IPS-15b (cell line): Measurements from ENCODE around the gene HDAC11.
"Not testable (repeated sequence)": the region's sequence is repeated elsewhere in the genome, so short reads cannot be mapped to it uniquely, and the experiment has no call there.

ENCODE experiments used
- H3K27me3 ChIP-seq: one replicate; pipeline ENCODE4 v1.6.1; 2013; ENCODE audit warnings: low read length; ENCODE audit not compliant: control insufficient read depth, insufficient read depth
- H3K36me3 ChIP-seq: one replicate; pipeline ENCODE4 v1.6.1; 2013; ENCODE audit warnings: low read length; ENCODE audit not compliant: control insufficient read depth, insufficient read depth
- H3K4me1 ChIP-seq: one replicate; pipeline ENCODE4 v1.6.1; 2013; ENCODE audit warnings: mild to moderate bottlenecking, low read length; ENCODE audit not compliant: control insufficient read depth, insufficient read depth
- H3K4me3 ChIP-seq: one replicate; pipeline ENCODE4 v1.5.1; 2013; ENCODE audit warnings: low read depth, low read length
- H3K9ac ChIP-seq: one replicate; pipeline ENCODE4 v1.6.1; 2013; ENCODE audit warnings: low read depth, mild to moderate bottlenecking, low read length
- H3K9me3 ChIP-seq: one replicate; pipeline ENCODE4 v1.6.1; 2013; ENCODE audit warnings: mild to moderate bottlenecking, low read length; ENCODE audit not compliant: control insufficient read depth, insufficient read depth

The HDAC11 gene

DNA sequence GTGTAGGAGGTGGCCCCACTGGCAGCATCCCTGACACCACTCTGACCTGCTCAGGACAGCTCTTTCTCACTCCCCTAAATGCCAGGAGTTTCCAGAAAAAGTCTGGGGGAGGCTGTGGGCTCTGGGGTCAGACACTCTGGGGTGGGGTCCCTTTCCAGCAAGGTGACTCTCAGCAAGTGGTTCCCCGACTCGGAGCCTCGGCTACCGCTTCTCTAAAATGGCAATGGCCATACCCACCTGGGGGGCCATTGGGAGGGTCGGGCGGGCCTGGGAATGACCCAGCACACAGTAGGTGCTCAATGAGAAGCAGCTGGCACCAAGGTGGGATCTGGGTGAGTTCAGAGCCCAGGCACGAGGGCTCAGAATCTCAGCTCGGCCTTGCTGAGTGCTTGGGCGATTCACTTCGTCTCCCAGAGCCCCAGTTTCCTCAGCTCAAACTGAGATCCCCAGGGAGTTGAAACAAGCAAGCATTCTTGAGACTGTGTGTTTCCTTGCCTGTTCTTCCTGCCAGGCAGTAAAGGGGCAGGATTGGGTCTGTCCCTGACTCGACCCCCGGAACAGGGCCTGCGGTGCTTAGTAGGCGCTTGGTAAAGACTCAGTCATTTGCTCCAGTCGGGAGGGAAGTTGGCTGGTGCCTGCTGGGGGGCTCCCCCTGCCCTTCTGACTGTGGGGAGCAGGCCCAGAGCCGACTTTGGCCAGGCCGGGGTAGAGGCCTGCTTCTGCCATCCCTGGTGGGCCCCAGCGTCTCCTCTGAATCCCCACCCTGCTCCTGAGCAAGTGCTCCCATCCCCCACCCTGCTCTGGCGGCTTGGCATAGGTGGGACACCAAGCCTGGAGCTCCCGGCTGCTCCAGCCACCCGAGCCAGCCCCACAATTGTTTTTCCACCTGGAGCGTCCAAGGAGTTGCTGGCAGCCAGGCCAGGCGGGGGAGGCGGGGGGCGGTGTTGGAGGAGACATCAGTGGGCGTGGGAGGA is 36.0 kb downstream of the HDAC11 start:
- no peak overlapping the region for H3K9ac ChIP-seq
- no peaks in the 10 kb centered on the region for H3K4me1 ChIP-seq
- no peaks in the 10 kb centered on the region for H3K27me3 ChIP-seq
- no peaks in the 10 kb centered on the region for H3K9me3 ChIP-seq
- no peaks in the 10 kb centered on the region for H3K36me3 ChIP-seq
- no peak overlapping the region for H3K4me3 ChIP-seq

DNA sequence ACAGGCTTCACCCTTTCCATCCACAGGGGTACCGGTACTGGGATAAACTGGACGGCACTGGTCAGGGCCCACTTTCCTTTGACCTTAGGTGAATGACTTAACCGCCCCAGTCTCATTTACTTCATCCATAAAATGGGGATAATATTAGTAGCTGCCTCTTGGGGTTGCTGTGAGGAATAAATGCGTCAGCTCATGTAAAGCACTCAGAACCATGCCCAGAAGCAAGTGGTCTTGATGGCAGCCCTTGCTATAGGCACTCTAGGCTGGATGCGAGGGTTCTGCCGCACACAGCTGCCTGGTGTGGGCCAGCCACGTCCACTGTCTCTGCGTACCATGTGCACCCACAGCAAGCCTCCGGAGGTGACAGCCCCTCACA is 36.6 kb downstream of the HDAC11 start:
- H3K4me3 ChIP-seq: no peak overlapping the region
- H3K9ac ChIP-seq: no peak overlapping the region
- H3K27me3 ChIP-seq: no peaks in the 10 kb centered on the region
- H3K4me1 ChIP-seq: no peaks in the 10 kb centered on the region
- H3K36me3 ChIP-seq: no peaks in the 10 kb centered on the region
- H3K9me3 ChIP-seq: no peaks in the 10 kb centered on the region

DNA sequence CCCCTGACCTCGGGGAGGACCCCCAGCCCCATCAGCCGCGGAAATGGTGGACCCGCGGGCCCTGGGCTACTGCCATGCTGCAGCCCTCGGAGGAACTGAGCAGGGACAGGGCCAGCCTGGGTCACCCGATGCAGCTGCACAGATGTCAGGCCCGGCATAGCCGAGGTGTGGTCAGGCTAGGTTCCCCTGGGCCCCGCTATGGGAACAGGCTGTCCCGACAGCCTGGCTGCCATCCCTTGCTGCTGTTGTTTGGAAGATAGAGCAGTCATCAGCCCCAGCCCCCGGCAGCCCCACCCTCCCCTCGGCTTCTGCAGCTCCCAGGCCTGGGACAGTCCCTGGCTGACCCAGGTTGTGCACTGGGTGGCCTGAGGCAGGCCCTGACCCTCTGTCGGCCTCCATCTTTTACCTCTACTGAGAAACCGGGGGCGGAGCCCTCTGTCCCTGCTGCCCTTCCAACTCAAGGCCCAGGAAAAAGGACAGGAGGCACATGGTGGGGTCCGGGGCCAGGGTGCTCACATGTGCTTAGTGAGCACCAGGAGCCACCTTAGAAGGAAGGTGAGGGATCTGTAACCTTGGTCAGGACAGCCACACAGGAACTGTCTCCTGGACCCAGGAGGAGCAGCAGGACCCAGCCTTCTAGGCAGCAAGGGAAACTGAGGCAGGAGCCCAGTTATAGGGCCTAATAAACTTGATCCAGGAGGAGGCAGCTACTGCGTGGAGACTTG is 37.3 kb downstream of the HDAC11 start:
- Histone ChIP-seq H3K4me1 (no peaks in the 10 kb centered on the region), H3K36me3 (no peaks in the 10 kb centered on the region), H3K4me3 (no peak overlapping the region), H3K9me3 (no peaks in the 10 kb centered on the region), H3K9ac (no peak overlapping the region), H3K27me3 (no peaks in the 10 kb centered on the region)

DNA sequence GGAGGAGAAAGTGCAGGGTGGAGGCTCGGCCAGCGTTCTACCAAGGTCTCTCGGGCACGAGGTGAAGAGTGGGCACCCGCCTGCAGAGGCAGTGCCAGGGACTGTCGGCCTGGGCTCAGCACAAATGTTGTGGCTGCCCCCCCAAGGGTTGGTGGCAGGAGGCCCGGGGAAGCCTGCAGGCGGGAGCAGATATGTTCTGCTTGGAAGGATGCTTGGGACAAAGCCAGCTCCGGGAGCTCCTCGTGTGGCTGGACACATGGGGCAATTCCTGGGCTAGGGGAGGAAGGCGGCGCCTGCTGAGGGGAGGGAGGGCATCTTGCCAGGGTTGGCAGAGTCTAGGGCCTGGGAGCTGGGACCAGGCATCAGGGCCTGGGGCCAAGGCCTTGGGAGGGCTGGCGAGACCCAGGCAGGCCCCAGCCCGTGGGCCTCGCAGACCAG is 38.4 kb downstream of the HDAC11 start:
- H3K4me1 ChIP-seq: no peaks in the 10 kb centered on the region
- H3K27me3 ChIP-seq: no peaks in the 10 kb centered on the region

DNA sequence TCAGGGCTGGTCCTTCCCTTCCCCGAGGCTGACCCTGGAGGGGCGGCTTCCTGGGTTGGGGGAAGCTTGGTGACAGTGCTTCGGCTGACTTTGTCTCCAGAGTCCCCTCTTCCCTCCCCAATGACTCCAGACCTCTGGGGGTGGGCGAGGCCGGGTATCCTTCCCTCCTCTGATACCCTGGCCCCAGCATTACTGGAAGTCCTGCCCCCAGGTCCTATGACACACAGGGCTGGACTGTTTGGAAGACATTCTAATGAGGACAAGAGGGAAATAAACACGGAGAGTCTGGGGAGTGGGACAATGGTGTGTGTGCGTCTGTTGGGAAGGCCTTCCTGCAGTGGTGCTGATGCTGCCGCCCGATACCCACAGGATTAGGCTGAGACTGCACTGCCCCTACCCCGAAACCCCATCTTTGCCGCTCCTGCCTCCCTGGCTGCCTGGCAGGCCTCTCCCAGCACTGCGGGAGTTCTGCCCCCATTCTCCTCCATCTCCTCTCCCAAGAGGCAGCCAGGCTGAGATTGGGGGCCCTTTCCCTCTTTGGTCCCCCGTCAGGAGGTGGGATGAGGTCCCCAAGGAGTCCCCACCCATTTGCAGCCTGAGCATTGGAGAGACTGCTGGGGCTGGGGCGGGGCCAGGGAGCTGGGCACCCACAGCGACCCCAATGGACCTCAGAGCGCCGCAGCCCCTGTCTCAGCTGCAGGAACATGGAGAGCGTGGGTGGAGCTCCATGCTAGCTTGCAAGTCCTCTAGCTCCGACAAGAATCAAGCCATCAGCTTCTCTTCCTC is 39.1 kb downstream of the HDAC11 start:
- no peak overlapping the region for H3K9ac ChIP-seq

More for the DNA sequence above, 38.4 kb downstream of the HDAC11 start:
- no peaks in the 10 kb centered on the region for H3K9me3 ChIP-seq
- H3K4me3 ChIP-seq: no peak overlapping the region
- H3K9ac ChIP-seq: no peak overlapping the region
- H3K36me3 ChIP-seq: no peaks in the 10 kb centered on the region

DNA sequence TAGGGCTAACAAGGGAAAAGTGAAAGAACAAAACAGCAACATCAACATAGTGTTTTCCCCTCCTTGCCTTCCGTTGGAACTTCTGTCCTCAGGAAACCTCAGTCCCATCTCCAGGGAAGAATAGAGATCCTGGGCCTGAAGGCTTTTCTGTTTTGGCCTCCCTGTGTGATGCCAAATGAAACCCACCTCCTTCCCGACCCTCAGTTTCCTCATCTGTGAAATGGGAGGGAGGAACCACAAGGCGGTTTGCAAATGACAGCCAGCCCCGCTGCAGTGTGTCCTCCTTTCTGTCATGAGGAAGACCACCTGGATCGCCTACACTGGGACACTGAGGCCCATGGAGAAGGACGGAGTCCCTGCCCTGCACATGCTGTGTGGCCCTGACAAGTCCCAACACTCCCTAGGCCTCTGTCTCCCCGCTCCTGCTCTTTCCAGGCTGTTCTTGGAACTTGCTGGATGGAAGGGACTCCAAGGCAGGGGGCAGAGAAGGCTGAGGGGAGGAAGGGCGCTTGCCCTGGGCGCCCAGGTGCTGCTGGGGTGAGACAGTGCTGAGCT is 40.3 kb downstream of the HDAC11 start:
- H3K9ac ChIP-seq: no peak overlapping the region
- H3K4me1 ChIP-seq: no peaks in the 10 kb centered on the region
- H3K27me3 ChIP-seq: no peaks in the 10 kb centered on the region
- H3K36me3 ChIP-seq: no peaks in the 10 kb centered on the region
- no peak overlapping the region for H3K4me3 ChIP-seq
- H3K9me3 ChIP-seq: no peaks in the 10 kb centered on the region

More for the DNA sequence above, 39.1 kb downstream of the HDAC11 start:
- H3K36me3 ChIP-seq: no peaks in the 10 kb centered on the region
- no peak overlapping the region for H3K4me3 ChIP-seq
- no peaks in the 10 kb centered on the region for H3K4me1 ChIP-seq
- no peaks in the 10 kb centered on the region for H3K9me3 ChIP-seq
- no peaks in the 10 kb centered on the region for H3K27me3 ChIP-seq

DNA sequence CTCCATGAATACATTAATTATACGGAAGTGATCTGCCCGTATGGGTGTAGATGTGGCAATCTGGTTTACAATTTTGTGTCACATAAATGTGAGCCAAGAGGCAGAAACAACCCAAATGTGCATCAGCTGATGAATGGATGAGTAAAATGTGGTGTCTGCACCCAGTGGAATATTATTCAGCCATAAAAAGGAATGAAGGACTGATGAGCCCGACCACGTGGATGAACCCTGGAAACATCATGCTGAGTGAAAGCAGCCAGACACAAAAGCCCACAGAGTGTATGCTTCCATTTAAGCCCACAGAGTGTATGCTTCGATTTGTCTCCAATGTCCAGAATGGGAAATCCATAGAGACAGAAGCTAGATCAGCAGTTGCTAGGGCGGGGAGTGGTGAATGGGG is 41.2 kb downstream of the HDAC11 start:
- Histone ChIP-seq H3K4me1 (peaks cover 2% of the 10 kb centered on the region), H3K36me3 (no peaks in the 10 kb centered on the region), H3K27me3 (no peaks in the 10 kb centered on the region), H3K9ac (no peak overlapping the region), H3K9me3 (no peaks in the 10 kb centered on the region), H3K4me3 (no peak overlapping the region)

DNA sequence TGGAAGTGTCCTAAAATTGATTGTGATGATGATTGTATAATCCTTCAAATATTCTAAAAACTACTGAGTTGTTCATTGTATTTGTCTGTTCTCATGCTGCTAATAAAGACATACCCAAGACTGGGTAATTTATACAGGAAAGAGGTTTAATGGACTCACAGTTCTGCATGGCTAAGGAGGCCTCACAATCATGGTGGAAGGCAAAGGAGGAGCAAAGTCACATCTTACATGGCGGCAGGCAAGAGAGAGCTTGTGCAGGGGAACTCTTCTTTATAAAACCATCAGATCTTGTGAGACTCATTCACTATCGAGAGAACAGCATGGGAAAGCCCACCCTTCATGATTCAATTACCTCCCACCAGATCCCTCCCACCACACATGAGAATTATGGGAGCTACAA is 41.6 kb downstream of the HDAC11 start:
- not testable (repeated sequence) for H3K27me3 ChIP-seq, H3K36me3 ChIP-seq, H3K4me1 ChIP-seq, H3K9ac ChIP-seq, H3K4me3 ChIP-seq, H3K9me3 ChIP-seq

DNA sequence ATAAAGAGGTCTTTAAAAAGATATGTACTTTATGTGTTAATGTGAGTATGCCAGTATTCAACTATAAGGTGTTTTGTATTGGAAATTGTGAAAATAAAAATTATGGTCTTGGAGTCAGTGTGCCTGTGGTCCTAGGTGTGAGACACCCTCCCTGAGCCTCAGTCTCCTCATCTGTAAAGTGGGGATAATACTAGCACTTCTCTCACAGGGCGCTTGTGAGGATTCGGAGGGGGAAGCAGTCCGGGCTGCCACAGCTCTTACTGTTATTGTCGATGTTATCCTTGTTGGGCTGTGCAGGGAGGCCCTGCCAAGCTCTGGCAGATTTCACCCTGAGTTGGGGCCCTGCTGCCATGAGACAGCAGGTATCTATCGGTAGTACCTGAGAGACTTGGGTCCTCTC is 42.1 kb downstream of the HDAC11 start:
- Histone ChIP-seq H3K27me3 (no peaks in the 10 kb centered on the region), H3K4me1 (peaks cover 2% of the 10 kb centered on the region), H3K9me3 (no peaks in the 10 kb centered on the region), H3K4me3 (no peak overlapping the region), H3K36me3 (no peaks in the 10 kb centered on the region), H3K9ac (no peak overlapping the region)

DNA sequence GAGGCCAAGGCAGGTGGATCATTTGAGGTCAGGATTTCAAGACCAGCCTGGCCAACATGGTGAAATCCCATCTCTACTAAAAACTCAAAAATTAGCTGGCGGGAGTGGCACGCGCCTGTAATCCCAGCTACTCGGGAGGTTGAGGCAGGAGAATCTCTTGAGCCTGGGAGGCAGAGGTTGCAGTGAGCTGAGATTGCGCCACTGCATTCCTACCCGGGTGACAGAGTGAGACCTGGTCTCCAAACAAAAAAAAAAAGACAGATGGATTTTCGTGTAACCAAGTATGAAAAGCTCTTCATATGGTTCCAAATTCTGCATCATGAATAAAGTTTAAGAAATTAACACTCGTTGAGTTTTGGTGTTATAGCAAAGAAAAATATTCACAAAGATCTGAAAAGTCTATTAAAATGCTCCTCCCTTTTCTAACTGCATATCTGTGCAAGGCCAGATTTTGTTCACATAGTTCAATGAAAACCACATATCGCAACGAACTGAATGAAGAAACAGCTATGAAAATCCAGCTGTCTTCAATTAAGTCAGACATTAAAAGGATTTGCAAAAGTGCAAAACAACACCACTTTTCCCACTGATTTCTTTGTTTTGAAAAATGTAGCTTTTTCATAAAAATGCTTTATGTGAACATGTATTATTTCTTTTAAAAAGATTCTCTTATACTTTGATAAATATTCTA is 45.0 kb downstream of the HDAC11 start:
- Histone ChIP-seq H3K36me3 (no peaks in the 10 kb centered on the region), H3K9ac (no peak overlapping the region), H3K4me3 (no peak overlapping the region), H3K4me1 (peaks cover 4% of the 10 kb centered on the region), H3K9me3 (no peaks in the 10 kb centered on the region), H3K27me3 (no peaks in the 10 kb centered on the region)
